Measurements from ENCODE around the gene NFIB. TPM values are rescaled to one million over a fixed set of nuclear protein-coding genes. Genes with fewer than 3 reads are reported as not detected.

The NFIB gene
- total and polyA plus RNA-seq, 8 donors, result 88.8 to 144 (median 127) TPM

GRCh38 chr9:14283276-14283675 lies 30.7 kb downstream of the NFIB start:
- H3K4me1 ChIP-seq, result no peaks in the 10 kb centered on the region
- TF ChIP-seq CTCF (IDR thresholded peaks at IDR 0.05), result no peak
- H3K36me3 ChIP-seq, result no peaks in the 10 kb centered on the region
- H3K9me3 ChIP-seq, result no peaks in the 10 kb centered on the region
- no peaks in the 10 kb centered on the region for H3K27me3 ChIP-seq
- intact Hi-C loops (cut with DNase I), result no loop called here
- ATAC-seq, result no peak
- H3K4me3 ChIP-seq, result no peak overlapping the region
- H3K27ac ChIP-seq, result no peak overlapping the region
- no peak for DNase-seq

- Histone ChIP-seq H3K36me3 (no peaks in the 10 kb centered on the region), H3K27me3 (no peaks in the 10 kb centered on the region), H3K9me3 (no peaks in the 10 kb centered on the region), H3K27ac (no peak overlapping the region), H3K4me3 (no peak overlapping the region), H3K4me1 (peaks cover 4 to 8% of the 10 kb centered on the region in 2 donors)
- no peak for ATAC-seq
- no peak for DNase-seq
- intact Hi-C loops (cut with DNase I), result no loop called here
- no peak for TF ChIP-seq CTCF (IDR thresholded peaks at IDR 0.05)
Measured at GRCh38 chr9:14281876-14282275, 32.1 kb downstream of the NFIB start.

GRCh38 chr9:14281136-14281795 lies 32.7 kb downstream of the NFIB start:
- DNase-seq (no peak), ATAC-seq (no peak)
- Histone ChIP-seq H3K27me3 (no peaks in the 10 kb centered on the region), H3K4me3 (no peak overlapping the region), H3K36me3 (no peaks in the 10 kb centered on the region), H3K4me1 (peaks cover 4 to 8% of the 10 kb centered on the region in 2 donors), H3K9me3 (no peaks in the 10 kb centered on the region), H3K27ac (no peak overlapping the region)
- no peak for TF ChIP-seq CTCF (IDR thresholded peaks at IDR 0.05)
- intact Hi-C loops (cut with DNase I), result no loop called here

- Histone ChIP-seq H3K27me3 (no peaks in the 10 kb centered on the region), H3K27ac (no peak overlapping the region), H3K4me3 (no peak overlapping the region), H3K9me3 (no peaks in the 10 kb centered on the region), H3K4me1 (peaks cover 7 to 12% of the 10 kb centered on the region in 2 donors), H3K36me3 (no peaks in the 10 kb centered on the region)
- no peak for TF ChIP-seq CTCF (IDR thresholded peaks at IDR 0.05)
- ATAC-seq (no peak), DNase-seq (no peak)
- intact Hi-C loops (cut with DNase I), result no loop called here
Measured at GRCh38 chr9:14279671-14280070, 34.3 kb downstream of the NFIB start.

DNA sequence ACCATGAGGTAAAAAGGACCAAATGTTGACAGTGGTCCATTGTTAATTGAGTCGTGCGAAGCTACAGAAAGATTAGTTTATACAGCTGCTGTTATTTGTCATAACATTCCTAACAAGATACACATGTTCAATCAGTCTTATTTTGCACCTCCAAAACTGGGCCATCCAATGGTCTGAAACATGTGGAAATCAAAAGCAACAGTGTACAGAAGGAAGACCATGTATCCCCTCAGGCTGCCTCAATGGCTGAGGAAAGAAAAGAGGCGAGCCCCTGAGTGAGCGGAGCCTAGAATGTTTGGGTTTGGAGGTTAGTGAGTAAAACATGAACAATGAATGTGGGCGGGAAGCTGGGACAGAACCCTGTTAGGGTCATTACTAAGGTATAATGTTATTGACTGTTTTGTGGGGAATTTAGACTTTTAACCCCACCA lies 35.6 kb downstream of the NFIB start:
- peaks cover 16 to 22% of the 10 kb centered on the region in 2 donors for H3K4me1 ChIP-seq
- H3K4me3 ChIP-seq, result no peak overlapping the region
- ATAC-seq, result no peak
- H3K9me3 ChIP-seq, result no peaks in the 10 kb centered on the region
- DNase-seq, result no peak
- TF ChIP-seq CTCF (IDR thresholded peaks at IDR 0.05), result no peak
- H3K36me3 ChIP-seq, result no peaks in the 10 kb centered on the region
- H3K27me3 ChIP-seq, result no peaks in the 10 kb centered on the region
- no peak overlapping the region for H3K27ac ChIP-seq
- intact Hi-C loops (cut with DNase I), result no loop called here
